DND-41 (cell line): Measurements from ENCODE around the gene HECW1.

Experiments used
- EZH2 ChIP-seq: IDR thresholded peaks from 3 replicates; pipeline ENCODE4 v1.6.1; 2012; ENCODE audit warnings: borderline replicate concordance, low read depth, mild to moderate bottlenecking, moderate library complexity, low read length, inconsistent platforms; ENCODE audit not compliant: severe bottlenecking
- TF ChIP-seq, protein P1 (sequence below): IDR thresholded peaks from 2 replicates; pipeline ENCODE4 v1.5.1; 2012; ENCODE audit warnings: borderline replicate concordance, low read length, moderate library complexity, mild to moderate bottlenecking; ENCODE audit not compliant: poor library complexity, severe bottlenecking; ENCODE audit errors: extremely low read depth

DNA sequence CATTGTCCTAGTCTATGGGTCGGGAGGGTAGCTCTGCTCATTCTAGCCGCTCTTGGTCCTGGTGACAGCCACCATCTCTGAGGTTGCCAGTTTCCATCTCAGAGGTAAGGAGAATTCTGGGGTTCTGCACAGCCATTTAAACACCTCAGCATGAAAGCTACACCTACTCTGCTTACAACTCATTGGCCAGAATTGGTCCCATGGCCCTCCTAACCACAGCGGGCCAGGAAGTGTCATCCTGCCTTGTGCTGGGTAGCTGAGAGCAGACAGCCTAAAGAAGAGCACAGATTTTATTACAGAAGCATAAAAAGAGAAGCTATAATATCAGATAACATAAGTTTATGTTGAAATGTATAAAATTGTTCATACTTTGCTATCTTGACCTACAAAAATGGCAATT, 152.7 kb downstream of the HECW1 start:
- TF ChIP-seq, protein P1, sequence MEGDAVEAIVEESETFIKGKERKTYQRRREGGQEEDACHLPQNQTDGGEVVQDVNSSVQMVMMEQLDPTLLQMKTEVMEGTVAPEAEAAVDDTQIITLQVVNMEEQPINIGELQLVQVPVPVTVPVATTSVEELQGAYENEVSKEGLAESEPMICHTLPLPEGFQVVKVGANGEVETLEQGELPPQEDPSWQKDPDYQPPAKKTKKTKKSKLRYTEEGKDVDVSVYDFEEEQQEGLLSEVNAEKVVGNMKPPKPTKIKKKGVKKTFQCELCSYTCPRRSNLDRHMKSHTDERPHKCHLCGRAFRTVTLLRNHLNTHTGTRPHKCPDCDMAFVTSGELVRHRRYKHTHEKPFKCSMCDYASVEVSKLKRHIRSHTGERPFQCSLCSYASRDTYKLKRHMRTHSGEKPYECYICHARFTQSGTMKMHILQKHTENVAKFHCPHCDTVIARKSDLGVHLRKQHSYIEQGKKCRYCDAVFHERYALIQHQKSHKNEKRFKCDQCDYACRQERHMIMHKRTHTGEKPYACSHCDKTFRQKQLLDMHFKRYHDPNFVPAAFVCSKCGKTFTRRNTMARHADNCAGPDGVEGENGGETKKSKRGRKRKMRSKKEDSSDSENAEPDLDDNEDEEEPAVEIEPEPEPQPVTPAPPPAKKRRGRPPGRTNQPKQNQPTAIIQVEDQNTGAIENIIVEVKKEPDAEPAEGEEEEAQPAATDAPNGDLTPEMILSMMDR: no peak
- no peak for TF ChIP-seq EZH2
